Hematopoietic multipotent progenitor cell treated with erythropoietin and hydrocortisone succinate and interleukin-3 and kit ligand, for 17 days (in vitro differentiated cells): ENCODE results near the gene CCNL1.

ENCODE experiments used
- DNase-seq: peaks from one replicate; pipeline ENCODE4 v3.0.0-alpha.2; 2015; ENCODE audit warnings: low spot score

CCNL1 gene

DNA sequence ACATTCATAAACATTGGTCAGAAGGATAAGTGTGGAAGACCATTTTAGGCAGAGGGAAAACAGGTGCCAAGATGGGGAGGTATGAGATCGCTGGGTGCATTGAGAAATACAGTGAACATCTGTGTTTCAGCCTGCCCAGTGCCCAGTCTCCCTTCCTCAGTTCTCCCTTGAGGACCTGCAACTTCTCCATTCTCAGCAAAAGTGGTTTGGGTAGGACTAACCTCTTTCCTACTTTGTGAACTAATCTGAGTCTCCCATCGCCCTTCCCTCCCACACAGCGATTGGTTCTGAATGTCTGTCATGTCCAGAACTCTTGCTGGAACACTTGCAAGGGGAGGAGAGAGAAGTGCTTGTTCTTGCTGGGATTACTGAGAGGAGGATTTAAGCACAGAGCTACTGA is 10.9 kb upstream of the CCNL1 start:
- DNase-seq: no peak

DNA sequence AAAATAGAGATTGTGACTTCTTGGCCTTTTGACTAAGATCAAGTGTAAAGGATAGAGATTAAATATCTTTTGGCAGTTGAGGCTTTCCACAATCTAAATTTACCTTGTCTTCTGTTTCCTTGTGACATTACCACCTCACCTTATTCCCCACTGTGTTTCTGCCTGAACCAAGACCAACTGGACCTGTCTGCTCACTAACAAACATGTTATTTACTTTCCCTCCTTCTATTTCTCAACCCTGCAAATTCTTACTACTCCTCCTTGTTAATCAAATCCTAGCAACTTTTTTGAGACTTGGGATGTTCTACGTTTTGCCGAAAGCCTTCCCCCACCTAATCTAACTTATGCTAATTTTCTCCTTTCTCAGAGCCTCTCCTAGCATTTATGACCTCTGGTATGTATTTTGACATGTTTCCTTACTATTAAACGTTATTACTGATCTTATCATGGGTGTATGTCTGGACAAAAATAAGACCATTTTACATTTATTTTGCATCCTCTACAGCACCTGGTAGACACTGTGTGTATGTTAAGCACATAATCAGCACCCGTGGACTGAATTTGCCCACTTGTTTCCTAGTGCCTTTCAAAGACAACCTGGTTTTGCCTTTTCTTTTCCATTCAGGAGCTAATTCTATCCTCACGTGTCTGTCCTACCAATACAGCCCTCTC is 7.6 kb upstream of the CCNL1 start:
- no peak for DNase-seq

DNA sequence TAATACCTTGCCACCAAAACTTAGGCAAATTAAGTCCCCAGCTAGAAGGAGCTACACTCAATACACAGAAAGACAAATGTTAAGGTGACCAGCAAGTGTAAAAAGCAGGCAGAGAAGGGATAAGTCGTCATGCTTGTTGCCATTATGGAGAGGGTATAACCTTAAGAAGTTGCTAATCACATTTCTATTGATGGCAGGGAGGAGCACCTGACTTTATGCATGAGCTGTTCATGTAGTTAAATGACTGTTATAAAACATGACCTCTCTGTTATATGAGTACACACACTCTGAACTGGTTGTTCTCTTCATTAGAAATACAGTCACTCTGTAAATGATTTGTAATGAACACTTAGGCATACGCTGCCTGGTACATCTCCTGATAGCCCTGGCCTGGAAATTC is 6.6 kb upstream of the CCNL1 start:
- DNase-seq: no peak

DNA sequence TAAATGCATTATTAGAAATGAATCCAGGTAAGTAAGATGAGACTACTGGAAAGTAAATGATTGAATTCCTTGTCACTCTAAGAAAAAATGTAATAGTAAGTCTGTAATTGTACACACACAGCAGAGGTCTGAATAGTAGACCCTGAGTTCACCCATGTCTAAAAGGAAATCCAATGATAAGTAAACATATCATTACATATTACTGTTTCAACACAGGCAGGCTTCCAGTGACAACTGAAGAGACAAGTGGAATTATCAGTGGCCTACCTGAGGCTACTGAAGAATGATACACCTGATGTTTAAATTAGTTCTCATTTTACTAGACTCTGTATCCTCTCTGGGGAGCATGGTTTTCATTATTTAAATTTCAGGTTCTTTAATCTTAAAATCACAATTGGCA is 6.2 kb upstream of the CCNL1 start:
- DNase-seq: no peak

DNA sequence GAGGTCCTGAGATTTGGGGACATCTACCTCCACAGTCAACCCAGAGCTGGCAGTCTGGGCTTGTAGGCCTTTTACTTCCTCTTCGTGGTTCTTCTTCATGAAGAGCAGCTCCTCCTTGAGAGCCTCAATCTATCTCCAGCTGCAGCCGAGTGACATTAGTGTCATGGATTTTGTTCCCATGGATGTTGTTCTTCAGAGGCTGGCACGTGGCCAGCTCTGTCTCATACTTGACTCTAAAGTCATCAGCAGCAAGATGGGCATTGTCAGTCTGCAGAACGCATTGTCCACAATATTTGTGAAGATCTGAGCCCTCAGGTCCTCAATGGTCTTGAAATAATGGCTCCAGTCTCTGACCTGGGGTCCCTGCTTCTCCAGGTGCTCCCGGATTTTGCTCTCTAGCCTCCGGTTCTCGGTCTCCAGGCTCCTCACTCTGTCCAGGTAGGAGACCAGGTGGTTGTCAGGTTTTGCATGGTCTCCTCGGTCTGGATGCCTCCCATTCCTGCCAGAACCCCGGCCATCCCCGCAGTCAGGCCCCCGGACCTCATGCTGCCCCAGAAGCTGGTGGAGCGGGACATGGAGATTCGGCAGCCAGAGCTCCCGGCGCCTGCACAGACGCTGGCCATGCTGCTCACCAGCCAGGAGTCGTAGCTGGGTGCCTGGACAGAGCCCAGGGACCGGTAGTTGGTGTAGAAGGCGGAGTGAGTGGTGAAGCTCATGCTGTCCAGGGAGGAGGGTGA is 3.4 kb upstream of the CCNL1 start:
- DNase-seq: no peak

DNA sequence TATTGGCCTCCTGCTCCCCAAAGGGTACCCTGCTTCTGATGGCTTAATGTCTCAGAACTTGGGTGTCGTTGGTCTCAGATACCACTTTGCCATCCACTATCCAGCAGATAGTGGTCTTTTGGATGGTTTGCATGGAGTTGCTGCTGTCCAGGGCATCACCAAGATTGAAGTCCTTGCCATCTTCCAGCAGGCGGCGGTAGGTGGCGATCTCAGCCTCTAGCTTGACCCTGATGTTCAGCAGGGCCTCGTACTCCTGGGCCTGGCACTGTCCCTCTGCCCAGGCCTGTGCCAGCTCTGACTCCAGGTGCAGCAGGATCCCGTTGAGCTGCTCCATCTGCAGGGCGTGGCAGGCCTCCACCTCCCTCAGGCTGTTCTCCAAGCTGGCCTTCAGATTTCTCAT is 2.7 kb upstream of the CCNL1 start:
- peak; percentile 43 for DNase-seq

DNA sequence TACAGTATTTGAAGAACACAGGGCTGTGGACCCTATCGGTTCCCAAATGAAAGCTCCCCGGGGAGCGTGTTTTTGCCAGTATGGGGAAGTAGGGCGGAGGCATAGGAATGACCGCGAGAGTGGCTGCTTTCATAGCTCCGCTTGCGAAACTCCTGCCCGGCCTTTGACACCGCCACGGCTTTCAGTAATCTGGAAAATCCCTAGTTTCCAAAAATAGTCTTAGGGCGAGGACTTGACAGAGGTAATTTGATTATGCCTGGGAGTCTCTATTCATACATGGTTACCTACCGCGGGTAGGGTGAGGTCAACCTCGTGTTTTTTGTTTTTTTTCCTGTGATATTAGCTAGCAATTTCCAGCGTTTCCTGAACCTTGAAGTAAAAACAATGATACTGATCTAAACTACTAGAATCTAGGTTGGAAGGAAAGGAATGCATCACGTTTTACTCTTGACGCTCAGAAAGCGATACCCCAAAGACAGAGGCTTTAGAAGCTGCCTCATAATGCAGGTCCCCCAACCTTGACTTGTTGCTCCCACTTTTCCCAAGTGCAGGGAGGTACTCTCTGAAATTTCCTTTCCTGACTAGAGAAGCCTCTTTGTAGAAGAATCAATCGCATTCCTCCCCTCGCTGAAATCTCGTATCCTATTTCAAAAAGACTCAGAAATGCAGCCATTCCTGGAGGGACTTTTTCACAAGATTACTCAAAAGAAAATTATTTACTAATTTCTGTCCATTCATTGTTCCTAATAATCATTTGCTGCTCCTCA is 894 bp upstream of the CCNL1 start:
- DNase-seq: peak; percentile 83

DNA sequence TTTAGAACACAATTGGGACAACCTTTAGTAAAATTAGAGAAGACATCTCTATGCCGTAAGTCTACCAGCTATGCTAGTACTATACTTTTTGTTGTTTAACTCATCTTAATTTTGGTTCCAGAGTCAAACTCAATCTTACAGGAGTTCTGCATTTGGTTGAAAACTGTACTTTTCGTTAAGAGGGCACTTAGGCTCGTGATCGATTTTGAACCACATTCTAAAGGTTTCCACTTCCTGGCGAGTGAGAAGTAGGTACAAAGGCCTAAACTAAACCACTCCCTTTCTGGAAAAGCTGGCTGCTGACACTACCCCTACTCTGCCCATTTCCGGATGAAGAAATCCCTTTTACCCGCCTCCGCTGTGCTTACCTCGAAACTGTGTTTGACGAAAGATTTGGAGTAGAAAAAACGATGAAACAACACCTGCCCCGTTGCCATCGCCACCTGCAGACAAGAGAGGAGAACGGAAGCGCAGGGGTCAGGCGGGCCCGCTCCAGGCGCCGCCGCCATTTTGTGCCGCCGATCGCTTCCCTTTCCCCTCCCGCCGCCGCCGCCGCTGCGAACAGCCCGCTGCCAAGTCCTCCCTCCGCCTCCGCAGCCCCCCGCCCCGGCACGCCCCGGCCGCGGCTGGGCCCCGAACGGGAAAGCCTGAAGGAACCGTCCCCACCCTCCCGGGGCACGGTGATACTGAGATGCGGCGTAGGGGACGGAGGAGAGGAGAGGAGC is 748 bp downstream of the CCNL1 start:
- peak; percentile 84 for DNase-seq

DNA sequence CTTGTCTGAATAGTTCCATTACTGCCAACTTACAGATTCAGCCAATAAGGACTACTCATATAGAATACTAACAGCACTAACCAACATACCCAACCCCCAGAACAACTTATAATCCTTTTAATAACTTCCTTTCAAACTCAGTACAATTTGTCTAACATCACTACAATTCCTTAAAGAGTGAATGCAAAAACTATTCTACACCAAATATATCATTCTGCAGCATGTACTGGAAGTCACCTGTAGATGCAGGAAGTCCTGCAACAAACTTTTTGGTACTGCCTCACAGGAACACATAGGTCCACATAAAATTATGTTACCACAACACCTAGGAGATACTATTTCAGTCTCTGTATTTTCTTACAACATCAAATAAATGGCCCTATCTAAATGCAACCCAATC is 2.1 kb downstream of the CCNL1 start:
- DNase-seq: peak; percentile 34

DNA sequence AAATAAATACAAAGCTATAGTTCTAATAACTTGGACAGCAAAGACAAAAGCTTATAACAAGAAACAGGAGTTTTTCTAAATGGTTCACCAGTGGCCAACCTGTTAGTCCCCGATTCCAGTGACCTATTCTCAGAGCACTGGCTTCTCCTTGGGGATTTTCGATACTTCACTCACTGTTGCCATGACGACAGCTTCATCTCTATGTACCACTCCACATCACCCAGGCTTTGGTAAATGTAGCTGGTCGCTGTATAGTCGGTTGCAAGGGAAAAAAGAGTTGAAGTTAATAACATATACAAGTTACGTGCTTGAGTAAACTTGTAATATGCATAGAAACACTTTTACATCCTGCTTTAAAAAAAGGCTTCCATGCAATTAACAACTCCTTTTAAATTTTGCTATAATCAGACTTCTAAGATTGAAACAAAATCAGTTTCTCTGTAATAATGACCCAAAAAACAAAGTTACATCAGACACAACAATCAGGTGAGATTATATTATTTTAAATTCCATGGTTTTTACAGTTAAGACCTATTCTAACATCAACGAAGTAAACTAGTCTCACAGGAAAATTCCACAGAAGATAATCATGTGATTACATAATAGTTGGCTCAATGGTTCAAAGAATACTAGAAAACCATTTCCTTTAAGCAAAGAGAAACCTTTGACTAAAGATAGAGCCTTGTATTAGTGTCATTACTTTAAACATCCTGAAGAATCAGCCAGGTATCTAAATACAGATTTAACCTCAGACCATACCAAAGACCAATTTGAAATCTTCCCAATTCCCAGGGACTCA is 2.9 kb downstream of the CCNL1 start:
- peak; percentile 54 for DNase-seq

DNA sequence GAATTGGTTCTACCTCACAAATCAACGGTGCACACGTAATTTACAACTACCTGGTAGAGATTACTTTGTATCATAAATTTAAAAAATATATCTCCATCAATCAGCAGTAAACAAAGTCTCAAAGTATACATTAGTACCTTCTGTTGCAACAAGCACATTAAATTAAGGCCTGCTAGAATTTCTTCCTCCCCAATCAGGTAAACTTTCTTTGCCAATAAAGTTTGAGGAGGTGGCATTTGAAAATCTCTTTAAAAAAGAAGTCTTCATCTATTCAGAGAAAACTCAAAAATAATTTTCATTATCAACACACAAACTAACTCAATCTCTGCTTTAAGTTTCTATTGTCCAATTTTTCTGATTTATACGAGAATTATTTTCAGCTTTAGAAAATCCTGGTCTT is 4.4 kb downstream of the CCNL1 start:
- DNase-seq: no peak

DNA sequence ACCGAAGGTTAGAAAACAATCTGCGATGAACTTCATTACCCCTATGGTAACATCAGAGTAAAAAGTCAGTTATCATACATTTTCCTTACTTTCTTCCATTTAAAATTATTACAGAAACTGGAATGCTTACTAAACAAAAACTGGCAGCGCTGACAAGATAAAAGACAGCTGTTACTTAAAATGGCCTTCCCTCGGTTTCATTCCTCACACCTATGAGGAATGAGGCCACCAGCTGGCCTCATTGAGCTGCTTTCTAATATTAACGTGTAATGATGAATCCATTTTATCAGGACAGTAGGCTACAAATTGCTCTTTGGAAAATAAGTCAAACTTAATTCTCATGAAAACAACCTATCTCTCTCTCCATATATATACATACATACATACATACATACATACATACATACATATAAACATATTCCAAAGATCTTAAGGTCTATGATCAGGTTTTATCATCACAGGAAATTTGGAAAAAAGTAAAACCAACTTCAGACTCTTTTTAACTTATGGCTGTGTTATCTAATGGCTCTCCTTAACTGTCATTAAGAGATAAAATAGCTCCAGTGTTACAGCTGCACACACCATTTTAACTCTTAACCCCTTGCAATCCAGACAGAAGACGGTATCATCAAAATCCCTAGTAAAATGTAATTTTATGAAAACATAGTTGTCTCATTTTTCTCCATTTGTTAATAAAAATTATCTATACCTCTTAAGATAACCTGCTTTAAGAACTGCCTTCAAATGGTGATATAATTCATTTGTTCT is 5.2 kb downstream of the CCNL1 start:
- peak; percentile 57 for DNase-seq

DNA sequence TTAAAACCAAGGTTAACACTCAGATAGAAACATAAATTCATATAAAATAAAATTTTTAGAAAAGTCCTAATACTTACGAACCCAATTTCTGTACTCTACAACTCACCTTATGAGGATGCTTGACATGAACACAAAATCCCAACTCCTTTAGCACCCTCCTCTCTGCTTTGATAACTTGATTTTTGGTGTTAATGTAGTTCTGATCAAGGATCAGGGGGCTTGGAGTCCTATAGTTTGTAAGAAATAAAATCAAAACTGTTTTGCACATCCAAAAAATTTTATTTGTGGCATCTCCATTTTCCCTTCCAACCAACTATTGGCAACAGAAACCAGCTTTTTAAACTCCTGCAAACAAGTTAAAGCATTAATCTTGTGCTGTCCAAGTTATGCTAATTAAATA is 7.0 kb downstream of the CCNL1 start:
- no peak for DNase-seq

DNA sequence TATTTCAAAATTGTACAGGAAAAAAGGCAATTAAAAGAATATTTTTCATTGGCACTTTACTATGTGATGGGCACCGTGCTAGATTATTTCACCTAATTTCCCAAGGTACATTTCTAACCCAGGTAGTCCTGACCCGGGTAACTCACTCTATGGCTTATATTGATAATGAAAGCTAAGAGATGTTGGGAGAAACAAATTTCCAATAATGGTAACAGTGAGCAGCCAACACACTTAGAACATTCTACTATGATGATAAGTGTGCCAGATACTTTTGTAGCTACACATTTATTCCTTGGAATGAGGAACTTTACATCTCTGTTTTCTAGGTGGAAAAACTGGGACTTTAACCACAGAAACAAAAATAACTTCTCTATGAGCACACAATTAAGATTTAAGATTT is 7.5 kb downstream of the CCNL1 start:
- DNase-seq: no peak

DNA sequence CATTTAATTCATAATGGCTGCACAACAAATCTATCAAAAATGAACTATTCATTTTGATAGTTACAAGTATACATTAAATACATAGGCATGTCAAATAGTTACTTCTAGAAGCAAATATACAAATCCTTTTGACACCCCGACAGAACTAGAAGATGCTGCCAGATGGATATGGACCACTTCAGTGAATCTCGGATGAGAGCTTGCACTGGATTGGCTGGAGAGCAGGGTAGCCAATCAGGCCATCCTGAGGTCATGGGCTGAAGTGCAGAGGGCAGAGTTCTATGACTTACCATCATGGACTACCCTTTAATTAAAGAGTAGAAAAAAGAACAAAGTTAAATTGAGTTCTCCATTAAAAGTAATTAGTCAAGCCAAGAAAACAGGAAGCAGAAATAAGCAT is 8.3 kb downstream of the CCNL1 start:
- DNase-seq: no peak

DNA sequence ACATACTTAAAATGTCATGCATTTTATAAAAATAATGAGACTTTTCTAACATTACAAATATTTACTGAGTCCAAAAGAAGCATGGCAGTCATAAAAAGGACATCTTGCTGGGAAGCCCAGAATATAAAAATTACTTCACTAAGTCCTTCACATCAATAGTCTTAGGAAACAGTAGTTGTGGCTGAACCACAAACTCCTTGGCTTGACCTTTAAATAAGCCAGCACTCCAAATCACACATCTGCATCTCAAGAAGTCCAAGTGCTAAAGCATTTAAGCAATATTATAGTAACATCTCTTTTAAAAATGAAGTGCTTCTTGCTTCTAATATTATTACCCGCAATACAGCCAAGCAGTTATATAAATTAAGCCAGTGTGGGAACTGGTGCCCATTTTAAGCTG is 8.8 kb downstream of the CCNL1 start:
- no peak for DNase-seq

DNA sequence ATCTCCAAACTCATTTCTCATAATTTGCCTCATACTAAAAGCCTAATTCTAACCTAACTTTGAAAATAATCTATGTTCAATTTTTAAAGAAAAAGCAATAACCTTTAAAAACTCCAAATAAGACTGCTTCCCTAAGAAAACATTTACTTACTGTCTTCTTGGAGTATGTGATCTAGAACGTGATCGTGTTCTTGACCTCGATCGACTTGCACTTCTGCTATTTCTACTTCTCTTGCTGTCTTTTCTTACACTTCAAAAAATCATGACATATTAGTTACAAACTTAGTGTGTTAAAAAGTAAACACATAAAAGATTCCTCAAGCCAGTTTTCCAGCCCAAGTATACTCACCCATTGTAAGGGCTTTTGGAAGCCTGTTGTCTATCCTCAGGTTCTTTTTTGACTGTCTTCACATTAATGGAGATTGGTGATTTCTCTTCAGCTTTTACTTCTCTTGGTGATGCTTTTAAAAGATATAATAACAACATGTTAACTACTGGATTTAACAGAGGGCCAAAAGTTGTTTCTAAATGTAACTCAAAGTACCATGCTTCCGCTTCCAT is 10.7 kb downstream of the CCNL1 start:
- DNase-seq: no peak

DNA sequence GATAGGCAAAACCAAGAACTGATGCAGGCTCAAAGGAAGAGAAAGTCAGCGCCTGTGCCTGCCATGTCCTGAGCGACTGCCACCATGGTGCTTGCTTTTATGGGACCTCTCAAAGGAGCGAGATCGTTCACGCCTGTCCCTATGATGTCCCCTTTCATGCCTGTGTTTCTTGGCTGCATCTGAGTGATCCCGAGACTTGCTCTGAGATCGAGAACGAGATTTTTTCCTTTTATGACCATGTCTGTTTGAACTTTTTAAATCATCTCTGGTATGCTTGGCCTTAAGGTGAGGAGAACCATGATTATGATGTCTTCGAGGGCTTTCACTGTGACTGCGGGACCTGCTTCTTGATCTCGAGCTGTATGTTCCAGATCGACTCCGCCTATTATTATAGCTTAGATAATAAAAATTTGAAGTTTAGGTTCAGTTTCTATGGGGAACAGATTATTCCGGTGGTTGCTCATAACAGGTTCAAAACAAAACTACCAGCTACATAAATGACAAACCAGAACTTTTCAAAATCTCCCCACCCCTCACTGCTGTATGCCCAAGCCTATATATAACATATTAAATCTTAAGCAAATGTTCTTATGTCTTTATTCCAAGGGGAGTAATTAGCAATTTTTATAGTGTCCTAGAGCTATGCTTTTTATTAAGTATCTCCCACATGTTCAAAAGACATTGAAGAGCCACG is 11.6 kb downstream of the CCNL1 start:
- DNase-seq: no peak

DNA sequence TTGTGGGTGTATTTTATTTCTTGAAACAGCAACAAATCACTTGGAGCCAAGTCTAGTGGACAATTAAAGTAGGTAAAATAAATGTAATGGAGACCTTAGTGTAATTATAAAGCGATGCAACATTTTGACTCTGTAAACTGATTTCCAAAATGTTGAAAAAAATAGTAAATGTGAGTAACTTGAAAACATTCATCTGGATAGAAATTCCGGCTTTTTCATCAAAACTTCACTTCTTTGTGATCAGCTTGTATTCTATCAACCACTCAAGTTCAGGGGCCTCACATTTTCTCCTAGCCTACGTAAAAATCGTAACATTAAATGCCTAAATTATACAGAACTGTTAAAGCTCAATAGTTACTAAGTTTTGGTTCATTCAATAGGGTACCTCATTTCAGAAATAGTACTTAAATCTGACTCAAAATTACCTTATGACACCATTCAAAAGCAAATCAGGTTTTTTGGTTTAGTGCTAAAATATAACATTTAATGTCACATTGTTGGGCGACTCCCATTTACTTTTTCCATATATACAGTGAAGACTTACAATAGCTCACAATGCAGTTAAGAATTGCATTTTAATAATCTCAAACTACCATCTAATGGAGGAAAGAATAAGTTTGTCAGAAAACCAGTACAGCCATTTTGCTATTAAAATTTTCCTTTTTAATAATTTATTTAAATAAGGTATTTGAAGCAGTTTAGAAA is 12.7 kb downstream of the CCNL1 start:
- DNase-seq: no peak
